GM21526 (cell line): Measurements from ENCODE around the gene KCNJ12.
"Not testable (repeated sequence)": the region's sequence is repeated elsewhere in the genome, so short reads cannot be mapped to it uniquely, and the experiment has no call there.

Source experiments
- ATAC-seq: cut with Tn5 transposase; IDR thresholded peaks from one replicate; pipeline ENCODE4 v1.9.1; 2021; ENCODE audit warnings: moderate library complexity; ENCODE audit not compliant: unreplicated experiment, low FRiP score

KCNJ12 gene

GRCh38 chr17:21376081-21376758 is at the start of gene KCNJ12:
TSS of gene KCNJ12 (plus strand) at chr17:21376357. CDS start at chr17:21415343, 38,986 bp downstream.
- ATAC-seq, result no peak

GRCh38 chr17:21327921-21328320 is 48.2 kb upstream of the KCNJ12 start:
- not testable (repeated sequence) for ATAC-seq

GRCh38 chr17:21328778-21329177 is 47.4 kb upstream of the KCNJ12 start:
- ATAC-seq, result not testable (repeated sequence)

- no peak for ATAC-seq
Measured at GRCh38 chr17:21330436-21331160, 45.6 kb upstream of the KCNJ12 start.

- not testable (repeated sequence) for ATAC-seq
Measured at GRCh38 chr17:21336541-21337294, 39.4 kb upstream of the KCNJ12 start.

- ATAC-seq, result not testable (repeated sequence)
Measured at GRCh38 chr17:21337981-21338625, 38.1 kb upstream of the KCNJ12 start.

- no peak for ATAC-seq
Measured at GRCh38 chr17:21339011-21339410, 37.1 kb upstream of the KCNJ12 start.

GRCh38 chr17:21339571-21339970 is 36.6 kb upstream of the KCNJ12 start:
- not testable (repeated sequence) for ATAC-seq

GRCh38 chr17:21340407-21340806 is 35.8 kb upstream of the KCNJ12 start:
- not testable (repeated sequence) for ATAC-seq

GRCh38 chr17:21341279-21341678 is 34.9 kb upstream of the KCNJ12 start:
- not testable (repeated sequence) for ATAC-seq

GRCh38 chr17:21341925-21342540 is 34.1 kb upstream of the KCNJ12 start:
- ATAC-seq, result not testable (repeated sequence)

- not testable (repeated sequence) for ATAC-seq
Measured at GRCh38 chr17:21343061-21343949, 32.9 kb upstream of the KCNJ12 start.

- ATAC-seq, result not testable (repeated sequence)
Measured at GRCh38 chr17:21344801-21345200, 31.4 kb upstream of the KCNJ12 start.

GRCh38 chr17:21345236-21345635 is 30.9 kb upstream of the KCNJ12 start:
- ATAC-seq, result no peak

GRCh38 chr17:21346107-21346506 is 30.1 kb upstream of the KCNJ12 start:
- ATAC-seq, result not testable (repeated sequence)

- ATAC-seq, result not testable (repeated sequence)
Measured at GRCh38 chr17:21346651-21347250, 29.4 kb upstream of the KCNJ12 start.

GRCh38 chr17:21347660-21348059 is 28.5 kb upstream of the KCNJ12 start:
- not testable (repeated sequence) for ATAC-seq

- ATAC-seq, result not testable (repeated sequence)
Measured at GRCh38 chr17:21348081-21348925, 27.9 kb upstream of the KCNJ12 start.
